OCI-LY7 (cell line): ENCODE measurements around the gene CTNNAL1. TPM values are rescaled to one million over a fixed set of nuclear protein-coding genes. Genes with fewer than 3 reads are reported as not detected.

Source experiments
- BruUV-seq: library from RNA; stranded (reverse); fragments of 400-500 nt; replicated peaks from 2 replicates; lab custom pipeline; 2021; lab: Mats Ljungman, UMichigan
- CTCF ChIA-PET: fragments of 300-600 bp; sonication (Branson Sonifier 250); formaldehyde crosslinking; loops from one replicate; lab custom pipeline; 2022; ENCODE audit warnings: antibody characterized with exemption; ENCODE audit not compliant: unreplicated experiment; lab: Charles Lee
- POLR2A ChIA-PET: fragments of 300-600 bp; sonication (Branson Sonifier 250); formaldehyde crosslinking; loops from one replicate; lab custom pipeline; 2022; ENCODE audit warnings: antibody characterized with exemption; lab: Charles Lee
- DNase-seq: peaks from one replicate; pipeline ENCODE4 v3.0.0-alpha.2; 2015; ENCODE audit warnings: low spot score
- H2AFZ ChIP-seq: fragments of 200-600 bp; sonication (generic), shearing (Covaris generic); 2 replicates; pipeline ENCODE4 v1.6.1; 2014; ENCODE audit warnings: mild to moderate bottlenecking, antibody characterized with exemption, low read length, moderate library complexity
- H3K27ac ChIP-seq: fragments of 200-600 bp; sonication (generic); 2 replicates; pipeline ENCODE4 v1.5.1; 2014; ENCODE audit warnings: mixed run types, low read depth, mild to moderate bottlenecking, moderate library complexity, low read length, inconsistent platforms; ENCODE audit not compliant: poor library complexity, severe bottlenecking
- H3K36me3 ChIP-seq: fragments of 200-600 bp; sonication (generic); 2 replicates; pipeline ENCODE4 v1.6.1; 2014; ENCODE audit warnings: mild to moderate bottlenecking, antibody characterized with exemption, low read length, moderate library complexity, mixed read lengths; ENCODE audit not compliant: insufficient read depth
- H3K4me1 ChIP-seq: fragments of 200-600 bp; sonication (generic); 2 replicates; pipeline ENCODE4 v1.5.1; 2014; ENCODE audit warnings: mild to moderate bottlenecking, low read length; ENCODE audit not compliant: insufficient read depth, poor library complexity, severe bottlenecking
- H3K4me2 ChIP-seq: fragments of 200-600 bp; sonication (generic); 2 replicates; pipeline ENCODE4 v1.6.1; 2014; ENCODE audit warnings: mild to moderate bottlenecking, low read length
- H3K4me3 ChIP-seq: fragments of 200-600 bp; sonication (generic); 2 replicates; pipeline ENCODE4 v1.5.1; 2014; ENCODE audit warnings: mild to moderate bottlenecking, low read depth, low read length; ENCODE audit not compliant: poor library complexity, severe bottlenecking
- H3K79me2 ChIP-seq: fragments of 200-600 bp; sonication (generic); 2 replicates; pipeline ENCODE4 v1.6.1; 2016; ENCODE audit warnings: low read depth, mild to moderate bottlenecking, low read length, moderate library complexity, mixed read lengths; ENCODE audit not compliant: insufficient read depth
- H3K9me2 ChIP-seq: fragments of 200-600 bp; sonication (generic); 2 replicates; pipeline ENCODE4 v1.6.1; 2016; ENCODE audit warnings: mild to moderate bottlenecking, low read length, mixed read lengths; ENCODE audit not compliant: insufficient read depth
- H3K9me3 ChIP-seq: fragments of 200-600 bp; sonication (generic); 2 replicates; pipeline ENCODE4 v1.6.1; 2014; ENCODE audit warnings: mild to moderate bottlenecking, mixed run types, low read length, mixed read lengths
- H4K20me1 ChIP-seq: fragments of 200-600 bp; sonication (generic); 2 replicates; pipeline ENCODE4 v1.6.1; 2014; ENCODE audit warnings: mild to moderate bottlenecking, antibody characterized with exemption, low read length, moderate library complexity, mixed read lengths; ENCODE audit not compliant: insufficient read depth
- CTCF ChIP-seq: fragments of 200-600 bp; sonication (generic); conservative IDR thresholded peaks from 2 replicates; pipeline ENCODE4 v1.5.1; 2014; ENCODE audit warnings: mild to moderate bottlenecking, antibody characterized with exemption, low read length, moderate library complexity, mixed read lengths
- EZH2phosphoT487 ChIP-seq: fragments of 200-600 bp; sonication (generic); IDR thresholded peaks from 2 replicates; pipeline ENCODE4 v1.6.1; 2018; ENCODE audit warnings: low read depth, borderline replicate concordance, mild to moderate bottlenecking, mixed run types, antibody characterized with exemption, low read length, moderate library complexity, mixed read lengths
- intact Hi-C: fragments of 100-400 bp; cut with micrococcal nuclease; formaldehyde crosslinking; loops from one replicate; pipeline ENCODE4 v1.10.0; 2022; ENCODE audit not compliant: unreplicated experiment
- total RNA-seq, 2 experiments: library from RNA; depleted of rRNA in 1 of 2; stranded (reverse); fragments of >200 nt in 1 of 2; shearing (Covaris generic) in 1 of 2; gene quantifications; 2 replicates each; pipeline ENCODE4 v1.2.3, GENCODE V29; 2014 to 2022

The CTNNAL1 gene
- total RNA-seq, 2 experiments from 2014 or later: 32.0 to 35.3 TPM

GRCh38 chr9:109051733-109052132 is 38.4 kb upstream of the CTNNAL1 start:
- H2AFZ ChIP-seq: no peak overlapping the region
- no peaks in the 10 kb centered on the region for H3K4me1 ChIP-seq
- BruUV-seq: no TSS peak
- H3K9me3 ChIP-seq: no peaks in the 10 kb centered on the region
- TF ChIP-seq EZH2phosphoT487: no peak
- no peak for TF ChIP-seq CTCF
- peaks cover 99% of the 10 kb centered on the region for H3K36me3 ChIP-seq
- ChIA-PET CTCF (no interaction called here), POLR2A (no interaction called here)
- no peaks in the 10 kb centered on the region for H3K79me2 ChIP-seq
- intact Hi-C loops: no loop called here
- no peak overlapping the region for H3K4me2 ChIP-seq
- no peaks in the 10 kb centered on the region for H4K20me1 ChIP-seq
- H3K9me2 ChIP-seq: no peaks in the 10 kb centered on the region
- DNase-seq: no peak
- H3K4me3 ChIP-seq: no peak overlapping the region
- H3K27ac ChIP-seq: no peak overlapping the region

GRCh38 chr9:109050444-109050843 is 37.1 kb upstream of the CTNNAL1 start:
- ChIA-PET POLR2A (no interaction called here), CTCF (no interaction called here)
- no peaks in the 10 kb centered on the region for H3K9me2 ChIP-seq
- no peaks in the 10 kb centered on the region for H3K9me3 ChIP-seq
- H4K20me1 ChIP-seq: no peaks in the 10 kb centered on the region
- H3K36me3 ChIP-seq: peaks cover 100% of the 10 kb centered on the region
- no peak overlapping the region for H3K4me2 ChIP-seq
- H3K27ac ChIP-seq: no peak overlapping the region
- H2AFZ ChIP-seq: no peak overlapping the region
- TF ChIP-seq EZH2phosphoT487: no peak
- TF ChIP-seq CTCF: no peak
- no peaks in the 10 kb centered on the region for H3K79me2 ChIP-seq
- intact Hi-C loops: no loop called here
- no peak for DNase-seq
- no peak overlapping the region for H3K4me3 ChIP-seq
- H3K4me1 ChIP-seq: no peaks in the 10 kb centered on the region
- BruUV-seq: no TSS peak

- no peaks in the 10 kb centered on the region for H3K4me1 ChIP-seq
- TF ChIP-seq EZH2phosphoT487 (no peak), CTCF (no peak)
- intact Hi-C loops: no loop called here
- H3K36me3 ChIP-seq: peaks cover 100% of the 10 kb centered on the region
- H3K4me2 ChIP-seq: no peak overlapping the region
- no peak overlapping the region for H3K4me3 ChIP-seq
- no peaks in the 10 kb centered on the region for H3K79me2 ChIP-seq
- H2AFZ ChIP-seq: no peak overlapping the region
- BruUV-seq: no TSS peak
- no peaks in the 10 kb centered on the region for H3K9me3 ChIP-seq
- DNase-seq: no peak
- ChIA-PET POLR2A (interaction anchor here (0.6 to 1.6 kb wide), 6 partner anchors 9 to 228 kb away, joined by 3 to 5 read pairs (median 3); no protein-coding TSS in a partner anchor), CTCF (no interaction called here)
- H3K27ac ChIP-seq: no peak overlapping the region
- no peaks in the 10 kb centered on the region for H4K20me1 ChIP-seq
- H3K9me2 ChIP-seq: no peaks in the 10 kb centered on the region
These were observed 35.5 kb upstream of the CTNNAL1 start for GRCh38 chr9:109048822-109049221.
